A549 (cell line): ENCODE measurements around the gene SORT1. TPM values are rescaled to one million over a fixed set of nuclear protein-coding genes. Genes with fewer than 3 reads are reported as not detected.

Experiments used
- ATAC-seq, 2 experiments: fragments of 200-7000 bp in 1 of 2; fragments of >200 bp in 1 of 2; cut with Nextera tagmentation in 1 of 2; cut with Tn5 transposase in 1 of 2; 3 replicates each; pipeline versions ENCODE4 v1.8.0 to v1.9.1; 2018 to 2020; ENCODE audit warnings: mild to moderate bottlenecking in 1 of 2, moderate library complexity in 1 of 2
- CTCF ChIA-PET: fragments of 300-600 bp; sonication (Branson Sonifier 250); formaldehyde crosslinking; extraction: SDS; loops from one replicate; lab custom pipeline; 2021; ENCODE audit warnings: antibody characterized with exemption, inconsistent platforms; lab: Yijun Ruan, JAX
- POLR2A ChIA-PET: fragments of 350-600 bp; formaldehyde crosslinking; extraction: SDS; loops from one replicate; lab custom pipeline; 2021; ENCODE audit warnings: antibody characterized with exemption, inconsistent platforms; lab: Yijun Ruan, JAX
- DNase-seq, 2 experiments: peaks; one replicate each; pipeline versions ENCODE4 v3.0.0 to v3.0.0-alpha.2; 2011 to 2016; ENCODE audit warnings: low read depth in 1 of 2, low spot score in 1 of 2
- FAIRE-seq: peaks from 2 replicates; lab custom pipeline; 2011; peaks lifted over from hg19 to GRCh38; lab: Jason Lieb, UNC
- H3K27ac ChIP-seq, 2 experiments: fragments of >200 bp; sonication (Bioruptor Twin); formaldehyde crosslinking; 3 replicates each; pipeline ENCODE4 v1.5.1; 2016 to 2017
- H3K4me1 ChIP-seq: fragments of >200 bp; sonication (Bioruptor Twin); formaldehyde crosslinking; 3 replicates; pipeline ENCODE4 v1.6.1; 2016
- H3K4me2 ChIP-seq: fragments of >200 bp; sonication (Bioruptor Twin); formaldehyde crosslinking; 3 replicates; pipeline ENCODE4 v1.6.1; 2016
- H3K4me3 ChIP-seq: fragments of >200 bp; sonication (Bioruptor Twin); formaldehyde crosslinking; 3 replicates; pipeline ENCODE4 v1.5.1; 2016
- H3K9me3 ChIP-seq: fragments of >200 bp; sonication (Bioruptor Twin); formaldehyde crosslinking; 3 replicates; pipeline ENCODE4 v1.6.1; 2016
- CHD2 ChIP-seq: fragments of 150-350 bp; IDR thresholded peaks from 2 replicates; pipeline ENCODE4 v1.6.1; 2014; ENCODE audit warnings: low read length; ENCODE audit not compliant: partially characterized antibody
- FOSB ChIP-seq: fragments of 250-450 bp; sonication (Bioruptor Pico); IDR thresholded peaks from 2 replicates; pipeline ENCODE4 v1.5.0; 2020; ENCODE audit warnings: mild to moderate bottlenecking, moderate library complexity
- HDAC2 ChIP-seq: fragments of 200-600 bp; sonication (generic); IDR thresholded peaks from 2 replicates; pipeline ENCODE4 v1.6.1; 2016
- JUN ChIP-seq, 2 experiments: fragments of >200 bp; sonication (Bioruptor Twin); formaldehyde crosslinking; IDR thresholded peaks; 2 replicates in 1 of 2; 3 replicates in 1 of 2; pipeline ENCODE4 v1.6.1; 2016 to 2017
- JUNB ChIP-seq: fragments of >200 bp; sonication (Bioruptor Twin); formaldehyde crosslinking; IDR thresholded peaks from 2 replicates; pipeline ENCODE4 v1.6.1; 2016
- KDM5A ChIP-seq: fragments of 200-600 bp; sonication (generic); IDR thresholded peaks from 2 replicates; pipeline ENCODE4 v1.6.1; 2016; ENCODE audit warnings: antibody characterized with exemption, mild to moderate bottlenecking
- MAZ ChIP-seq: fragments of 150-350 bp; IDR thresholded peaks from 2 replicates; pipeline ENCODE4 v1.6.1; 2014; ENCODE audit warnings: antibody characterized with exemption, low read depth, low read length, borderline replicate concordance
- NPAS2 ChIP-seq: fragments of 250-450 bp; sonication (Bioruptor Pico); IDR thresholded peaks from 2 replicates; pipeline ENCODE4 v1.8.0; 2022; ENCODE audit warnings: mild to moderate bottlenecking, moderate library complexity, borderline replicate concordance
- POLR2A ChIP-seq: IDR thresholded peaks from 2 replicates; pipeline ENCODE4 v1.6.1; 2012; ENCODE audit warnings: mild to moderate bottlenecking, low read length
- POLR2AphosphoS2 ChIP-seq: conservative IDR thresholded peaks from 2 replicates; pipeline ENCODE4 v1.6.1; 2012; ENCODE audit warnings: low read length, improper control_type of control experiment, inconsistent platforms
- RCOR1 ChIP-seq: fragments of 150-350 bp; IDR thresholded peaks from 2 replicates; pipeline ENCODE4 v1.6.1; 2014; ENCODE audit warnings: antibody characterized with exemption, low read length, low read depth
- SMC3 ChIP-seq: fragments of >200 bp; sonication (Bioruptor Twin); formaldehyde crosslinking; IDR thresholded peaks from 3 replicates; pipeline ENCODE4 v1.6.1; 2018; ENCODE audit warnings: inconsistent platforms
- SREBF2 ChIP-seq: fragments of 450-650 bp; IDR thresholded peaks from 2 replicates; pipeline ENCODE4 v1.6.1; 2014; ENCODE audit warnings: mild to moderate bottlenecking, moderate library complexity
- TP53 ChIP-seq: fragments of 250-450 bp; sonication (Bioruptor Pico); IDR thresholded peaks from 2 replicates; pipeline ENCODE4 v1.5.0; 2021; ENCODE audit warnings: mild to moderate bottlenecking, moderate library complexity
- ZFP36 ChIP-seq: fragments of 450-650 bp; IDR thresholded peaks from 2 replicates; pipeline ENCODE4 v1.6.1; 2014; ENCODE audit warnings: borderline replicate concordance; ENCODE audit not compliant: partially characterized antibody
- WGBS: methylation state at CpG from one replicate; pipeline ENCODE4 v1.1.6; 2017; ENCODE audit errors: missing lambda C conversion rate; 5-methylcytosine and 5-hydroxymethylcytosine counted together
- polyA plus RNA-seq, 4 experiments: library from polyadenylated mRNA; depleted of rRNA in 3 of 4; stranded (reverse); fragments of >200 nt; fragmentation: RNase III in 1 of 4; extraction: RNeasy Plus Mini Kit Qiagen cat#74134 plus additional on column Dnase treatment in 1 of 4; gene quantifications; 2 replicates in 3 of 4; 3 replicates in 1 of 4; pipeline ENCODE4 v1.2.3, GENCODE V29; 2011 to 2017
- TF ChIP-seq, protein P1 (sequence below): fragments of 250-450 bp; sonication (Bioruptor Pico); IDR thresholded peaks from 2 replicates; pipeline ENCODE4 v1.5.0; 2021; ENCODE audit warnings: mild to moderate bottlenecking, moderate library complexity, borderline replicate concordance
- TF ChIP-seq, protein P2 (sequence below): fragments of 450-650 bp; IDR thresholded peaks from 2 replicates; pipeline ENCODE4 v1.6.1; 2014; ENCODE audit warnings: antibody characterized with exemption
- TF ChIP-seq, protein P3 (sequence below): fragments of >200 bp; sonication (Bioruptor Twin); formaldehyde crosslinking; IDR thresholded peaks from 2 replicates; pipeline ENCODE4 v1.6.1; 2016
- TF ChIP-seq, protein P4 (sequence below): IDR thresholded peaks from 2 replicates; pipeline ENCODE4 v1.6.1; 2012; ENCODE audit warnings: low read depth, borderline replicate concordance
- TF ChIP-seq, protein P5 (sequence below): IDR thresholded peaks from 2 replicates; pipeline ENCODE4 v1.6.1; 2012

Gene SORT1
- polyA plus RNA-seq, 2 of the 4 experiments (the other 2 are of a cell fraction), result 6.0 to 14.7 TPM

DNA sequence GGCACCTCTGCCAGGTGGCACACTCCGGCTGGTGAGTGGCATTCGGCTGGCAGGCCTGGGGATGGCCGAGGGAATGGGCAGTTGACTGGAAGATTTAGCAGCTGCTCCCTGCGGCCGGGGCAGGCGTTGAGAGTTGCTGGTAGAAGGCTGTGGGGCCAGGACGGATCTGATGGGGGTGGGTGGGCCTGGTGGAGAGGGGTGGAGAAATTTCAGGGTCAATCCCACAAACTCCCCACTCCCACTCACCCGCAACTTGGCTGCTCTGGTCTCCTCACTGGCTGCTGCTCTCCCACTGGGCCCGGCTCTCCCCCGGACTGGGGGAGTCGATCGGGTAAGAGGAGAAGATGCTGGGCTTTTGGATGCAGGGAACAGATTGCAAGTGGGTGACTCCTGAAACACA, 116.9 kb downstream of the SORT1 start:
- TF ChIP-seq CHD2 (no peak), POLR2A (no peak), FOSB (CRISPR knock-in tag) (no peak), SREBF2 (no peak), SMC3 (no peak)
- TF ChIP-seq, protein P1, sequence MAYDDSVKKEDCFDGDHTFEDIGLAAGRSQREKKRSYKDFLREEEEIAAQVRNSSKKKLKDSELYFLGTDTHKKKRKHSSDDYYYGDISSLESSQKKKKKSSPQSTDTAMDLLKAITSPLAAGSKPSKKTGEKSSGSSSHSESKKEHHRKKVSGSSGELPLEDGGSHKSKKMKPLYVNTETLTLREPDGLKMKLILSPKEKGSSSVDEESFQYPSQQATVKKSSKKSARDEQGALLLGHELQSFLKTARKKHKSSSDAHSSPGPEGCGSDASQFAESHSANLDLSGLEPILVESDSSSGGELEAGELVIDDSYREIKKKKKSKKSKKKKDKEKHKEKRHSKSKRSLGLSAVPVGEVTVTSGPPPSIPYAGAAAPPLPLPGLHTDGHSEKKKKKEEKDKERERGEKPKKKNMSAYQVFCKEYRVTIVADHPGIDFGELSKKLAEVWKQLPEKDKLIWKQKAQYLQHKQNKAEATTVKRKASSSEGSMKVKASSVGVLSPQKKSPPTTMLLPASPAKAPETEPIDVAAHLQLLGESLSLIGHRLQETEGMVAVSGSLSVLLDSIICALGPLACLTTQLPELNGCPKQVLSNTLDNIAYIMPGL, result no peak
- TF ChIP-seq, all 56 proteins: peak for 0
- DNase-seq, result no peak
- ChIA-PET POLR2A (no interaction called here), CTCF (interaction anchor here (1.4 kb wide), 1 partner anchor 117 kb away, joined by 5 read pairs; the partner anchor contains the start of gene SORT1)
- Histone ChIP-seq H3K4me3 (no peak overlapping the region), H3K9me3 (no peaks in the 10 kb centered on the region), H3K4me1 (peaks cover 34% of the 10 kb centered on the region), H3K4me2 (no peak overlapping the region), H3K27ac (no peak overlapping the region)
- no peak for FAIRE-seq
- 93% methylated on average over 5 of the region's 12 CpGs for WGBS
- ATAC-seq, result no peak

DNA sequence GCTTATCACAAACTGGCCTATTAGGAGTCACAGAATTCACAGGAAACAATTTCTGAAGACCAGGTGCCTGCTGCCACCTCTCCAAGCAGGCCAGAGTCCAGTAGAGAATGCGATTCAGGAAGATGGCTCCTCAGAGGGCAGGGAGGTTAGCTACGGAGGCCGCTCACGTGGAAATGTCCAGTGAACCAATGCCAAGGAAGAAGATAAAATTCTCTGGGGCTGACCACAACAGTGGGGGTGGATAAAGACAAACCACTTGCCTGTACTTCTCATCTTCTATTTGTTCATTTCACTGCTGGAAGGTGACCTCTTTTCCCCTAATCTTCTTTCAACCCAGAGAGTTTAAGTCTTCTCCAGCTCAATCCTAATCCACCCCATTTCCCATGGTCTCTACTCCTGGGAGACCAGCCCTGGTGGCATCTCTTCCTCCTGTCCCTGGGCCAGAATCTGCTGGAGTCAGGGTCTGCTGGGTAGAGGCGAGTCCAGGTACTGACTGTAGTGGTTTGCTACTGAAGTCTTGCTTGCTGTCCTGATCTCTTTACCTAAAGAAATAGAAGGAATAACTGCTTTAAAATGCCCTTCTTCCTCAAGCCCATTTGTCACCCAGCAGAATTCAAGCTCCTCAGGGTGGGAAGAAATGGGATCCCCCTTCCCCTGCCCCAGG, 118.0 kb downstream of the SORT1 start:
- Histone ChIP-seq H3K4me1 (peaks cover 43% of the 10 kb centered on the region), H3K4me2 (no peak overlapping the region), H3K27ac (no peak overlapping the region), H3K9me3 (no peaks in the 10 kb centered on the region), H3K4me3 (no peak overlapping the region)
- no peak for ATAC-seq
- no peak for TF ChIP-seq POLR2AphosphoS2
- TF ChIP-seq TP53 (CRISPR knock-in tag), result no peak
- TF ChIP-seq KDM5A, result no peak
- TF ChIP-seq, protein P2, sequence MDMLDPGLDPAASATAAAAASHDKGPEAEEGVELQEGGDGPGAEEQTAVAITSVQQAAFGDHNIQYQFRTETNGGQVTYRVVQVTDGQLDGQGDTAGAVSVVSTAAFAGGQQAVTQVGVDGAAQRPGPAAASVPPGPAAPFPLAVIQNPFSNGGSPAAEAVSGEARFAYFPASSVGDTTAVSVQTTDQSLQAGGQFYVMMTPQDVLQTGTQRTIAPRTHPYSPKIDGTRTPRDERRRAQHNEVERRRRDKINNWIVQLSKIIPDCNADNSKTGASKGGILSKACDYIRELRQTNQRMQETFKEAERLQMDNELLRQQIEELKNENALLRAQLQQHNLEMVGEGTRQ, result no peak
- TF ChIP-seq, protein P3, sequence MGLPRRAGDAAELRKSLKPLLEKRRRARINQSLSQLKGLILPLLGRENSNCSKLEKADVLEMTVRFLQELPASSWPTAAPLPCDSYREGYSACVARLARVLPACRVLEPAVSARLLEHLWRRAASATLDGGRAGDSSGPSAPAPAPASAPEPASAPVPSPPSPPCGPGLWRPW, result no peak
- no peak for TF ChIP-seq RCOR1
- TF ChIP-seq, protein P4, sequence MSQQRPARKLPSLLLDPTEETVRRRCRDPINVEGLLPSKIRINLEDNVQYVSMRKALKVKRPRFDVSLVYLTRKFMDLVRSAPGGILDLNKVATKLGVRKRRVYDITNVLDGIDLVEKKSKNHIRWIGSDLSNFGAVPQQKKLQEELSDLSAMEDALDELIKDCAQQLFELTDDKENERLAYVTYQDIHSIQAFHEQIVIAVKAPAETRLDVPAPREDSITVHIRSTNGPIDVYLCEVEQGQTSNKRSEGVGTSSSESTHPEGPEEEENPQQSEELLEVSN, result no peak
- no peak for TF ChIP-seq JUNB
- TF ChIP-seq HDAC2, result no peak
- TF ChIP-seq MAZ, result no peak
- TF ChIP-seq NPAS2 (CRISPR knock-in tag), result no peak
- TF ChIP-seq, protein P5, sequence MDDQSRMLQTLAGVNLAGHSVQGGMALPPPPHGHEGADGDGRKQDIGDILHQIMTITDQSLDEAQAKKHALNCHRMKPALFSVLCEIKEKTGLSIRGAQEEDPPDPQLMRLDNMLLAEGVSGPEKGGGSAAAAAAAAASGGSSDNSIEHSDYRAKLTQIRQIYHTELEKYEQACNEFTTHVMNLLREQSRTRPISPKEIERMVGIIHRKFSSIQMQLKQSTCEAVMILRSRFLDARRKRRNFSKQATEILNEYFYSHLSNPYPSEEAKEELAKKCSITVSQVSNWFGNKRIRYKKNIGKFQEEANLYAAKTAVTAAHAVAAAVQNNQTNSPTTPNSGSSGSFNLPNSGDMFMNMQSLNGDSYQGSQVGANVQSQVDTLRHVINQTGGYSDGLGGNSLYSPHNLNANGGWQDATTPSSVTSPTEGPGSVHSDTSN, result no peak
- no peak for TF ChIP-seq FOSB (CRISPR knock-in tag)
- no peak for TF ChIP-seq ZFP36
- TF ChIP-seq JUN (IDR thresholded peaks at IDR 0.05), result no peak
- no peak for TF ChIP-seq SREBF2
- DNase-seq, result no peak
- CTCF ChIA-PET, result interaction anchor here (0.9 to 5.7 kb wide), 5 partner anchors 17 to 253 kb away, joined by 3 to 107 read pairs (median 25); partner anchors contain the start of gene SORT1
- POLR2A ChIA-PET, result no interaction called here
- 95% methylated on average over 5 of the region's 5 CpGs for WGBS
- FAIRE-seq, result no peak
